Activated T-helper 2 cell treated with anti-CD3 and anti-CD28 coated beads, Interferon-gamma antibody, Interleukin-2, Interleukin-4, amounts not matched to agents 10 μg/mL and 5 μg/mL and 100 μg/mL, durations not matched to agents 14 hours and 24 hours and 36 hours (primary cell): ENCODE data around the gene SIX6. TPM values are rescaled to one million over a fixed set of nuclear protein-coding genes. Genes with fewer than 3 reads are reported as not detected.

Experiments
- DNase-seq: peaks from one replicate; pipeline ENCODE4 v3.0.0; 2021; ENCODE audit warnings: low spot score
- H3K27ac Mint-ChIP-seq: one replicate; pipeline ENCODE4 v1.8.0; 2021; ENCODE audit warnings: mixed read lengths
- H3K27me3 Mint-ChIP-seq: one replicate; pipeline ENCODE4 v1.8.0; 2021; ENCODE audit warnings: low read depth, mixed read lengths
- H3K36me3 Mint-ChIP-seq: one replicate; pipeline ENCODE4 v1.8.0; 2021; ENCODE audit warnings: low read depth, mixed read lengths
- H3K4me1 Mint-ChIP-seq: one replicate; pipeline ENCODE4 v1.8.0; 2021; ENCODE audit warnings: low read depth, mixed read lengths
- H3K4me3 Mint-ChIP-seq: one replicate; pipeline ENCODE4 v1.8.0; 2021; ENCODE audit warnings: low read depth, mild to moderate bottlenecking, moderate library complexity, mixed read lengths
- H3K9me3 Mint-ChIP-seq: one replicate; pipeline ENCODE4 v1.8.0; 2021; ENCODE audit warnings: mixed read lengths
- intact Hi-C: fragments of 100-400 bp; cut with micrococcal nuclease; formaldehyde crosslinking; loops from one replicate; pipeline ENCODE4 v1.15.1; 2023
- total RNA-seq: library from RNA; stranded (reverse); gene quantifications from 2 replicates; pipeline ENCODE4 v1.2.3, GENCODE V29; 2022

Gene SIX6
- total RNA-seq, 1 donor from 2014 or later: not detected

- peaks cover 11% of the 10 kb centered on the region for H3K27me3 Mint-ChIP-seq
- no peaks in the 10 kb centered on the region for H3K9me3 Mint-ChIP-seq
- H3K4me1 Mint-ChIP-seq: no peaks in the 10 kb centered on the region
- no peak overlapping the region for H3K27ac Mint-ChIP-seq
- H3K36me3 Mint-ChIP-seq: no peaks in the 10 kb centered on the region
- H3K4me3 Mint-ChIP-seq: no peak overlapping the region
- intact Hi-C loops: no loop called here
- no peak for DNase-seq
Observed at GRCh38 chr14:60532442-60532841, 23.5 kb downstream of the SIX6 start.

GRCh38 chr14:60537663-60538062 lies 28.7 kb downstream of the SIX6 start:
- H3K9me3 Mint-ChIP-seq: peaks cover 7% of the 10 kb centered on the region
- no peak overlapping the region for H3K27ac Mint-ChIP-seq
- no peaks in the 10 kb centered on the region for H3K4me1 Mint-ChIP-seq
- DNase-seq: no peak
- intact Hi-C loops: no loop called here
- peaks cover 8% of the 10 kb centered on the region for H3K27me3 Mint-ChIP-seq
- no peaks in the 10 kb centered on the region for H3K36me3 Mint-ChIP-seq
- H3K4me3 Mint-ChIP-seq: no peak overlapping the region

- H3K27me3 Mint-ChIP-seq: peaks cover 9% of the 10 kb centered on the region
- no peaks in the 10 kb centered on the region for H3K4me1 Mint-ChIP-seq
- H3K4me3 Mint-ChIP-seq: no peak overlapping the region
- no peak for DNase-seq
- intact Hi-C loops: no loop called here
- H3K9me3 Mint-ChIP-seq: peaks cover 14% of the 10 kb centered on the region
- H3K27ac Mint-ChIP-seq: no peak overlapping the region
- no peaks in the 10 kb centered on the region for H3K36me3 Mint-ChIP-seq
Observed at GRCh38 chr14:60544659-60545058, 35.7 kb downstream of the SIX6 start.

- no peak for DNase-seq
- no peaks in the 10 kb centered on the region for H3K4me1 Mint-ChIP-seq
- no peak overlapping the region for H3K27ac Mint-ChIP-seq
- intact Hi-C loops: no loop called here
- no peaks in the 10 kb centered on the region for H3K9me3 Mint-ChIP-seq
- H3K4me3 Mint-ChIP-seq: no peak overlapping the region
- peaks cover 12% of the 10 kb centered on the region for H3K27me3 Mint-ChIP-seq
- no peaks in the 10 kb centered on the region for H3K36me3 Mint-ChIP-seq
Observed at GRCh38 chr14:60553808-60554207, 44.9 kb downstream of the SIX6 start.

- H3K27me3 Mint-ChIP-seq: peaks cover 12% of the 10 kb centered on the region
- H3K36me3 Mint-ChIP-seq: no peaks in the 10 kb centered on the region
- intact Hi-C loops: loop anchor here (5.0 kb wide), 2 partner anchors 365 to 380 kb away; no protein-coding TSS in a partner anchor
- H3K4me1 Mint-ChIP-seq: no peaks in the 10 kb centered on the region
- H3K9me3 Mint-ChIP-seq: no peaks in the 10 kb centered on the region
- H3K27ac Mint-ChIP-seq: no peak overlapping the region
- DNase-seq: no peak
- no peak overlapping the region for H3K4me3 Mint-ChIP-seq
Observed at GRCh38 chr14:60561845-60562746, 53.1 kb downstream of the SIX6 start.

Other genes starting within 250 kb of the SIX6 start
- not detected in 2 replicates for gene C14orf39, start 23.1 kb upstream of the SIX6 start, total RNA-seq
- 0.30 and 0.48 TPM in 2 replicates for gene SIX1, start 140.3 kb downstream of the SIX6 start, total RNA-seq
- gene SIX4, start 215.2 kb downstream of the SIX6 start, total RNA-seq: 1.1 and 1.3 TPM in 2 replicates
- gene MNAT1, start 225.6 kb downstream of the SIX6 start, total RNA-seq: 56.2 and 57.5 TPM in 2 replicates